DND-41 (cell line): ENCODE data around the gene MRPL21.

Source experiments
- EZH2 ChIP-seq: IDR thresholded peaks from 3 replicates; pipeline ENCODE4 v1.6.1; 2012; ENCODE audit warnings: borderline replicate concordance, low read depth, mild to moderate bottlenecking, moderate library complexity, low read length, inconsistent platforms; ENCODE audit not compliant: severe bottlenecking
- TF ChIP-seq, protein P1 (sequence below): IDR thresholded peaks from 2 replicates; pipeline ENCODE4 v1.5.1; 2012; ENCODE audit warnings: borderline replicate concordance, low read length, moderate library complexity, mild to moderate bottlenecking; ENCODE audit not compliant: poor library complexity, severe bottlenecking; ENCODE audit errors: extremely low read depth

DNA sequence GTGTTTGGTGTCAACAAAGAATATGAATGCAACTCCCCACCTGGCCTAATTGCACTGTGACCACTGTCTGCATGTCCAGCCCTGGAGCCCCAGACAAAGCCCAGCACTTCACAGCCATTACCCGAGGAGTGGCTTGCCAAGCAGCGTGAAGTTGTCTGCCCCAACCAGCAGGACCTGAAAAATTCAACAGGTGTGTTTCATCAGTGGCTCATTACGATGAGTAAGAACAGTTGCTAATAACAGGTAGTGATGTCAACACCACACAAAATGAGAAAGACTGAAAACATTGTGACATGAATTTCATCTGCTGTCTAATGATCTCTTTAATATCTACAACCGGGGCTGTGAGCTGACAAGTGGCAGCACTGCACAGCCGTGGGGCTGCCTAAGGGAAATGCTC is 10.3 kb downstream of the MRPL21 start:
- TF ChIP-seq, protein P1, sequence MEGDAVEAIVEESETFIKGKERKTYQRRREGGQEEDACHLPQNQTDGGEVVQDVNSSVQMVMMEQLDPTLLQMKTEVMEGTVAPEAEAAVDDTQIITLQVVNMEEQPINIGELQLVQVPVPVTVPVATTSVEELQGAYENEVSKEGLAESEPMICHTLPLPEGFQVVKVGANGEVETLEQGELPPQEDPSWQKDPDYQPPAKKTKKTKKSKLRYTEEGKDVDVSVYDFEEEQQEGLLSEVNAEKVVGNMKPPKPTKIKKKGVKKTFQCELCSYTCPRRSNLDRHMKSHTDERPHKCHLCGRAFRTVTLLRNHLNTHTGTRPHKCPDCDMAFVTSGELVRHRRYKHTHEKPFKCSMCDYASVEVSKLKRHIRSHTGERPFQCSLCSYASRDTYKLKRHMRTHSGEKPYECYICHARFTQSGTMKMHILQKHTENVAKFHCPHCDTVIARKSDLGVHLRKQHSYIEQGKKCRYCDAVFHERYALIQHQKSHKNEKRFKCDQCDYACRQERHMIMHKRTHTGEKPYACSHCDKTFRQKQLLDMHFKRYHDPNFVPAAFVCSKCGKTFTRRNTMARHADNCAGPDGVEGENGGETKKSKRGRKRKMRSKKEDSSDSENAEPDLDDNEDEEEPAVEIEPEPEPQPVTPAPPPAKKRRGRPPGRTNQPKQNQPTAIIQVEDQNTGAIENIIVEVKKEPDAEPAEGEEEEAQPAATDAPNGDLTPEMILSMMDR: no peak
- no peak for TF ChIP-seq EZH2
